Germinal center (tissue), 1 donor: ENCODE data around the gene ARHGEF16.

ENCODE experiments used
- DNase-seq: peaks from one replicate; pipeline ENCODE4 v3.0.0; 2012; ENCODE audit warnings: mixed read lengths, low spot score

ARHGEF16 gene

GRCh38 chr1:3482378-3482849, 27.9 kb downstream of the ARHGEF16 start:
- DNase-seq: peak; percentile 48

- DNase-seq: no peak
Observed at GRCh38 chr1:3483380-3483779, 28.9 kb downstream of the ARHGEF16 start.

GRCh38 chr1:3483801-3484444, 29.5 kb downstream of the ARHGEF16 start:
- peak; percentile 65 for DNase-seq

GRCh38 chr1:3485016-3485415, 30.6 kb downstream of the ARHGEF16 start:
- DNase-seq: no peak

- no peak for DNase-seq
Observed at GRCh38 chr1:3488432-3488831, 34.0 kb downstream of the ARHGEF16 start.

- no peak for DNase-seq
Observed at GRCh38 chr1:3490046-3490745, 35.7 kb downstream of the ARHGEF16 start.

- DNase-seq: peak; percentile 87
Observed at GRCh38 chr1:3491291-3492246, 37.1 kb downstream of the ARHGEF16 start.

- no peak for DNase-seq
Observed at GRCh38 chr1:3492545-3493246, 38.2 kb downstream of the ARHGEF16 start.

GRCh38 chr1:3494321-3495308, 40.1 kb downstream of the ARHGEF16 start:
- DNase-seq: no peak

GRCh38 chr1:3495776-3496745, 41.6 kb downstream of the ARHGEF16 start:
- DNase-seq: no peak

GRCh38 chr1:3496916-3497315, 42.5 kb downstream of the ARHGEF16 start:
- no peak for DNase-seq

- no peak for DNase-seq
Observed at GRCh38 chr1:3497521-3497920, 43.1 kb downstream of the ARHGEF16 start.

- no peak for DNase-seq
Observed at GRCh38 chr1:3498246-3498930, 43.9 kb downstream of the ARHGEF16 start.

- no peak for DNase-seq
Observed at GRCh38 chr1:3498986-3499385, 44.5 kb downstream of the ARHGEF16 start.

- no peak for DNase-seq
Observed at GRCh38 chr1:3499611-3500010, 45.1 kb downstream of the ARHGEF16 start.

GRCh38 chr1:3500265-3500835, 45.9 kb downstream of the ARHGEF16 start:
- DNase-seq: no peak

GRCh38 chr1:3501437-3501836, 47.0 kb downstream of the ARHGEF16 start:
- DNase-seq: no peak

GRCh38 chr1:3501856-3502640, 47.6 kb downstream of the ARHGEF16 start:
- DNase-seq: peak; percentile 47
